ENCODE data around the gene CFAP20DC.
"Not testable (repeated sequence)": the region's sequence is repeated elsewhere in the genome, so short reads cannot be mapped to it uniquely, and the experiment has no call there.

The CFAP20DC gene

GRCh38 chr3:58724336-58724735, 325.5 kb downstream of the CFAP20DC start:
- FAIRE-seq: no peak

- no peak for FAIRE-seq
These were observed 326.7 kb downstream of the CFAP20DC start for GRCh38 chr3:58723173-58723572.

GRCh38 chr3:58722561-58722960, 327.3 kb downstream of the CFAP20DC start:
- FAIRE-seq: no peak

- no peak for FAIRE-seq
These were observed 329.3 kb downstream of the CFAP20DC start for GRCh38 chr3:58720526-58720925.

GRCh38 chr3:58719684-58720083, 330.1 kb downstream of the CFAP20DC start:
- FAIRE-seq: no peak

- FAIRE-seq: no peak
These were observed 336.0 kb downstream of the CFAP20DC start for GRCh38 chr3:58713715-58714401.

GRCh38 chr3:58711871-58712270, 338.0 kb downstream of the CFAP20DC start:
- no peak for FAIRE-seq

GRCh38 chr3:58708983-58709382, 340.8 kb downstream of the CFAP20DC start:
- not testable (repeated sequence) for FAIRE-seq

- no peak for FAIRE-seq
These were observed 341.6 kb downstream of the CFAP20DC start for GRCh38 chr3:58708116-58708791.

GRCh38 chr3:58707390-58707930, 342.4 kb downstream of the CFAP20DC start:
- FAIRE-seq: no peak

- no peak for FAIRE-seq
These were observed 343.2 kb downstream of the CFAP20DC start for GRCh38 chr3:58706395-58707167.

GRCh38 chr3:58704745-58705144, 345.1 kb downstream of the CFAP20DC start:
- no peak for FAIRE-seq

GRCh38 chr3:58704304-58704703, 345.5 kb downstream of the CFAP20DC start:
- not testable (repeated sequence) for FAIRE-seq

GRCh38 chr3:58698246-58698645, 351.6 kb downstream of the CFAP20DC start:
- no peak for FAIRE-seq

GRCh38 chr3:58697561-58697960, 352.3 kb downstream of the CFAP20DC start:
- FAIRE-seq: no peak

GRCh38 chr3:58696813-58697212, 353.0 kb downstream of the CFAP20DC start:
- not testable (repeated sequence) for FAIRE-seq

- no peak for FAIRE-seq
These were observed 353.7 kb downstream of the CFAP20DC start for GRCh38 chr3:58696093-58696492.

GRCh38 chr3:58695284-58695683, 354.5 kb downstream of the CFAP20DC start:
- FAIRE-seq: not testable (repeated sequence)

GRCh38 chr3:58693940-58694850, 355.6 kb downstream of the CFAP20DC start:
- FAIRE-seq: no peak

- FAIRE-seq: peak; percentile 93
These were observed 357.3 kb downstream of the CFAP20DC start for GRCh38 chr3:58692484-58692883.
